ENCODE data around the gene THSD7B.

THSD7B gene

GRCh38 chr2:137677466-137677865, 912.1 kb downstream of the THSD7B start:
- Histone ChIP-seq H3K18ac (ENCODE audit: low read depth in 1 of 2, low read length in 2 of 2) (no peak overlapping the region), H3K23ac (ENCODE audit: low read length in 2 of 2) (no peak overlapping the region), H2BK15ac (ENCODE audit: low read depth, poor library complexity, severe bottlenecking) (no peak overlapping the region), H4K8ac (ENCODE audit: low read length) (no peak overlapping the region), H3K4me3 (ENCODE audit: insufficient read depth in 1 of 2, low read depth in 1 of 2, low read length in 2 of 2) (no peak overlapping the region), H3K4me2 (ENCODE audit: low read length, poor library complexity, severe bottlenecking) (no peak overlapping the region), H2BK5ac (ENCODE audit: low read depth, low read length, poor library complexity, severe bottlenecking) (no peak overlapping the region), H2BK120ac (ENCODE audit: low read depth, low read length) (no peak overlapping the region), H2AK5ac (ENCODE audit: low read length, severe bottlenecking) (no peak overlapping the region), H3K36me3 (ENCODE audit: control insufficient read depth in 1 of 2, insufficient read depth in 2 of 2, low read depth in 1 of 2, low read length in 2 of 2) (no peaks in the 10 kb centered on the region), H3K9ac (ENCODE audit: low read length) (no peak overlapping the region), H3K27ac (ENCODE audit: low read length, poor library complexity, severe bottlenecking) (no peak overlapping the region), H3K14ac (ENCODE audit: low read length in 2 of 2) (no peak overlapping the region), H4K91ac (ENCODE audit: low read length) (no peak overlapping the region), H2AFZ (ENCODE audit: low read depth, low read length) (no peak overlapping the region), H3K9me3 (ENCODE audit: control insufficient read depth, low read length) (no peaks in the 10 kb centered on the region), H2BK12ac (ENCODE audit: low read length in 2 of 2) (no peak overlapping the region), H3K4me1 (ENCODE audit: control insufficient read depth, insufficient read depth, low read depth, low read length) (no peaks in the 10 kb centered on the region), H3K27me3 (ENCODE audit: control insufficient read depth in 1 of 2, insufficient read depth in 1 of 2, low read length in 2 of 2) (no peaks in the 10 kb centered on the region), H3K4ac (ENCODE audit: low read depth in 1 of 2, low read length in 2 of 2) (no peak overlapping the region), H3K79me1 (replicated peaks; ENCODE audit: low read length, poor library complexity, severe bottlenecking) (no peaks in the 10 kb centered on the region)
- no CpG with 5 or more reads among the region's 1 CpG for WGBS
- DNase-seq, result no peak

- no peaks in the 10 kb centered on the region for H3K27me3 ChIP-seq (ENCODE audit: control insufficient read depth in 1 of 2, insufficient read depth in 1 of 2, low read length in 2 of 2)
- H3K4ac ChIP-seq (ENCODE audit: low read depth in 1 of 2, low read length in 2 of 2), result no peak overlapping the region
- H3K4me1 ChIP-seq (ENCODE audit: control insufficient read depth, insufficient read depth, low read depth, low read length), result no peaks in the 10 kb centered on the region
- H4K8ac ChIP-seq (ENCODE audit: low read length), result no peak overlapping the region
- no peak overlapping the region for H3K23ac ChIP-seq (ENCODE audit: low read length in 2 of 2)
- H2BK12ac ChIP-seq (ENCODE audit: low read length in 2 of 2), result no peak overlapping the region
- H3K9ac ChIP-seq (ENCODE audit: low read length), result no peak overlapping the region
- H3K79me1 ChIP-seq (replicated peaks; ENCODE audit: low read length, poor library complexity, severe bottlenecking), result no peaks in the 10 kb centered on the region
- no peaks in the 10 kb centered on the region for H3K36me3 ChIP-seq (ENCODE audit: control insufficient read depth in 1 of 2, insufficient read depth in 2 of 2, low read depth in 1 of 2, low read length in 2 of 2)
- peak; percentile 79 for DNase-seq
- no peak overlapping the region for H4K91ac ChIP-seq (ENCODE audit: low read length)
- H3K9me3 ChIP-seq (ENCODE audit: control insufficient read depth, low read length), result no peaks in the 10 kb centered on the region
- H2AFZ ChIP-seq (ENCODE audit: low read depth, low read length), result no peak overlapping the region
- H3K4me3 ChIP-seq (ENCODE audit: insufficient read depth in 1 of 2, low read depth in 1 of 2, low read length in 2 of 2), result no peak overlapping the region
- no CpG with 5 or more reads among the region's 1 CpG for WGBS
- H2AK5ac ChIP-seq (ENCODE audit: low read length, severe bottlenecking), result no peak overlapping the region
- no peak overlapping the region for H2BK15ac ChIP-seq (ENCODE audit: low read depth, poor library complexity, severe bottlenecking)
- H3K14ac ChIP-seq (ENCODE audit: low read length in 2 of 2), result no peak overlapping the region
- H2BK120ac ChIP-seq (ENCODE audit: low read depth, low read length), result no peak overlapping the region
- H2BK5ac ChIP-seq (ENCODE audit: low read depth, low read length, poor library complexity, severe bottlenecking), result no peak overlapping the region
- H3K27ac ChIP-seq (ENCODE audit: low read length, poor library complexity, severe bottlenecking), result no peak overlapping the region
- H3K4me2 ChIP-seq (ENCODE audit: low read length, poor library complexity, severe bottlenecking), result no peak overlapping the region
- H3K18ac ChIP-seq (ENCODE audit: low read depth in 1 of 2, low read length in 2 of 2), result no peak overlapping the region
These were observed 924.2 kb downstream of the THSD7B start for GRCh38 chr2:137689549-137689948.

- H3K36me3 ChIP-seq (ENCODE audit: control insufficient read depth in 1 of 2, insufficient read depth in 2 of 2, low read depth in 1 of 2, low read length in 2 of 2), result no peaks in the 10 kb centered on the region
- H3K9ac ChIP-seq (ENCODE audit: low read length), result no peak overlapping the region
- H2BK5ac ChIP-seq (ENCODE audit: low read depth, low read length, poor library complexity, severe bottlenecking), result no peak overlapping the region
- H3K23ac ChIP-seq (ENCODE audit: low read length in 2 of 2), result no peak overlapping the region
- no peak overlapping the region for H3K14ac ChIP-seq (ENCODE audit: low read length in 2 of 2)
- no peak overlapping the region for H2BK120ac ChIP-seq (ENCODE audit: low read depth, low read length)
- H3K4me2 ChIP-seq (ENCODE audit: low read length, poor library complexity, severe bottlenecking), result no peak overlapping the region
- no peak overlapping the region for H3K4ac ChIP-seq (ENCODE audit: low read depth in 1 of 2, low read length in 2 of 2)
- H3K27ac ChIP-seq (ENCODE audit: low read length, poor library complexity, severe bottlenecking), result peak overlapping the region; percentile 62
- no peak overlapping the region for H3K4me3 ChIP-seq (ENCODE audit: insufficient read depth in 1 of 2, low read depth in 1 of 2, low read length in 2 of 2)
- no peak overlapping the region for H2BK15ac ChIP-seq (ENCODE audit: low read depth, poor library complexity, severe bottlenecking)
- H4K8ac ChIP-seq (ENCODE audit: low read length), result no peak overlapping the region
- H3K79me1 ChIP-seq (replicated peaks; ENCODE audit: low read length, poor library complexity, severe bottlenecking), result no peaks in the 10 kb centered on the region
- H2BK12ac ChIP-seq (ENCODE audit: low read length in 2 of 2), result no peak overlapping the region
- no peak overlapping the region for H3K18ac ChIP-seq (ENCODE audit: low read depth in 1 of 2, low read length in 2 of 2)
- H3K4me1 ChIP-seq (ENCODE audit: control insufficient read depth, insufficient read depth, low read depth, low read length), result no peaks in the 10 kb centered on the region
- no peaks in the 10 kb centered on the region for H3K9me3 ChIP-seq (ENCODE audit: control insufficient read depth, low read length)
- DNase-seq, result peak; percentile 57
- no peak overlapping the region for H2AFZ ChIP-seq (ENCODE audit: low read depth, low read length)
- H3K27me3 ChIP-seq (ENCODE audit: control insufficient read depth in 1 of 2, insufficient read depth in 1 of 2, low read length in 2 of 2), result no peaks in the 10 kb centered on the region
- no CpG with 5 or more reads among the region's 2 CpGs for WGBS
- no peak overlapping the region for H4K91ac ChIP-seq (ENCODE audit: low read length)
- H2AK5ac ChIP-seq (ENCODE audit: low read length, severe bottlenecking), result no peak overlapping the region
These were observed 928.2 kb downstream of the THSD7B start for GRCh38 chr2:137693534-137693933.

DNA sequence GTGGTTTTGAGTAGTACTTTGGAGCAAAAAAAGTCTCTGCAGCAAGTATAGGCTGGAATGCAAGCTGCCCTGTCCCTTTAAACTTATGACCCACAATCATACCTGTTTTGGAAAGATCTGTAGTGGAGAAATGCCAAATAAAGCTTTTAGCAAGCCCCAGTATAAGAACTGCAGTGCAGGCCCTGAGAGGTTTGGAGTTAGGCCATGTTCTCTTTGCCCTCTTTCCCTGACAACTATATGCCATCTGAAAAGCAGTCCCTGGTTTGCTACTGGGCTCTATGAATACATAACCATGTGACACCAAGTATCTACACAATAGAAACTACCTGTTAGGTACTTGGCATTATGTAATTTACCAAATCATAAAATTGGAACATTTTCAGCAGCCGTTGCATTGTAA, 931.6 kb downstream of the THSD7B start:
- no peak overlapping the region for H3K9ac ChIP-seq (ENCODE audit: low read length)
- no peak overlapping the region for H2BK15ac ChIP-seq (ENCODE audit: low read depth, poor library complexity, severe bottlenecking)
- no peak overlapping the region for H2BK120ac ChIP-seq (ENCODE audit: low read depth, low read length)
- no peak overlapping the region for H3K27ac ChIP-seq (ENCODE audit: low read length, poor library complexity, severe bottlenecking)
- no peaks in the 10 kb centered on the region for H3K27me3 ChIP-seq (ENCODE audit: control insufficient read depth in 1 of 2, insufficient read depth in 1 of 2, low read length in 2 of 2)
- no peak overlapping the region for H2AFZ ChIP-seq (ENCODE audit: low read depth, low read length)
- H3K4me1 ChIP-seq (ENCODE audit: control insufficient read depth, insufficient read depth, low read depth, low read length), result no peaks in the 10 kb centered on the region
- H4K8ac ChIP-seq (ENCODE audit: low read length), result no peak overlapping the region
- no peak overlapping the region for H3K4me2 ChIP-seq (ENCODE audit: low read length, poor library complexity, severe bottlenecking)
- no peak overlapping the region for H2BK12ac ChIP-seq (ENCODE audit: low read length in 2 of 2)
- DNase-seq, result no peak
- 87% methylated on average over 1 of the region's 1 CpG for WGBS
- H2AK5ac ChIP-seq (ENCODE audit: low read length, severe bottlenecking), result no peak overlapping the region
- H3K79me1 ChIP-seq (replicated peaks; ENCODE audit: low read length, poor library complexity, severe bottlenecking), result no peaks in the 10 kb centered on the region
- no peak overlapping the region for H4K91ac ChIP-seq (ENCODE audit: low read length)
- H3K23ac ChIP-seq (ENCODE audit: low read length in 2 of 2), result no peak overlapping the region
- no peak overlapping the region for H3K14ac ChIP-seq (ENCODE audit: low read length in 2 of 2)
- H3K18ac ChIP-seq (ENCODE audit: low read depth in 1 of 2, low read length in 2 of 2), result no peak overlapping the region
- no peak overlapping the region for H3K4me3 ChIP-seq (ENCODE audit: insufficient read depth in 1 of 2, low read depth in 1 of 2, low read length in 2 of 2)
- H3K36me3 ChIP-seq (ENCODE audit: control insufficient read depth in 1 of 2, insufficient read depth in 2 of 2, low read depth in 1 of 2, low read length in 2 of 2), result no peaks in the 10 kb centered on the region
- H3K4ac ChIP-seq (ENCODE audit: low read depth in 1 of 2, low read length in 2 of 2), result no peak overlapping the region
- H3K9me3 ChIP-seq (ENCODE audit: control insufficient read depth, low read length), result no peaks in the 10 kb centered on the region
- no peak overlapping the region for H2BK5ac ChIP-seq (ENCODE audit: low read depth, low read length, poor library complexity, severe bottlenecking)

All from mesenchymal stem cell (in vitro differentiated cells and primary cell).